NCI-H69 (cell line): ENCODE measurements around the gene TMEM229B.
"Not testable (repeated sequence)": the region's sequence is repeated elsewhere in the genome, so short reads cannot be mapped to it uniquely, and the experiment has no call there.

Source experiments
- DNase-seq: peaks from one replicate; lab custom pipeline; 2025; lab: John Stamatoyannopoulos, UW

The TMEM229B gene

GRCh38 chr14:67453575-67454300 lies 34.8 kb downstream of the TMEM229B start:
- DNase-seq: no peak

GRCh38 chr14:67451667-67452066 lies 36.9 kb downstream of the TMEM229B start:
- not testable (repeated sequence) for DNase-seq

GRCh38 chr14:67449096-67449495 lies 39.4 kb downstream of the TMEM229B start:
- DNase-seq: no peak

- DNase-seq: no peak
Observed at GRCh38 chr14:67447033-67447381, 41.5 kb downstream of the TMEM229B start.

GRCh38 chr14:67446371-67447032 lies 42.0 kb downstream of the TMEM229B start:
- no peak for DNase-seq

GRCh38 chr14:67444395-67444794 lies 44.1 kb downstream of the TMEM229B start:
- DNase-seq: no peak

GRCh38 chr14:67442139-67442906 lies 46.2 kb downstream of the TMEM229B start:
- no peak for DNase-seq

GRCh38 chr14:67441672-67442071 lies 46.8 kb downstream of the TMEM229B start:
- DNase-seq: no peak

GRCh38 chr14:67441256-67441655 lies 47.3 kb downstream of the TMEM229B start:
- no peak for DNase-seq

GRCh38 chr14:67440513-67440912 lies 48.0 kb downstream of the TMEM229B start:
- no peak for DNase-seq

GRCh38 chr14:67438969-67439368 lies 49.6 kb downstream of the TMEM229B start:
- no peak for DNase-seq

GRCh38 chr14:67436006-67436866 lies 52.3 kb downstream of the TMEM229B start:
- DNase-seq: no peak

GRCh38 chr14:67435603-67436002 lies 52.9 kb downstream of the TMEM229B start:
- DNase-seq: no peak

- no peak for DNase-seq
Observed at GRCh38 chr14:67432050-67432564, 56.4 kb downstream of the TMEM229B start.

- no peak for DNase-seq
Observed at GRCh38 chr14:67429510-67430205, 58.9 kb downstream of the TMEM229B start.

GRCh38 chr14:67428501-67429031 lies 60.0 kb downstream of the TMEM229B start:
- DNase-seq: no peak

- peak; percentile 79 for DNase-seq
Observed at GRCh38 chr14:67426983-67427606, 61.4 kb downstream of the TMEM229B start.

GRCh38 chr14:67426161-67426560 lies 62.4 kb downstream of the TMEM229B start:
- peak; percentile 14 for DNase-seq

GRCh38 chr14:67425608-67426007 lies 62.9 kb downstream of the TMEM229B start:
- DNase-seq: no peak

- DNase-seq: no peak
Observed at GRCh38 chr14:67424539-67424938, 64.0 kb downstream of the TMEM229B start.
